ENCODE results near the gene SLC35G2.

The SLC35G2 gene

GRCh38 chr3:136842294-136842693 is 23.4 kb downstream of the SLC35G2 start:
- DNase-seq (ENCODE audit: insufficient read length, low spot score) (no peak), FAIRE-seq (no peak)
- TF ChIP-seq CTCF (IDR thresholded peaks at IDR 0.05; ENCODE audit: insufficient read depth, missing control alignments) = no peak

- no peak for TF ChIP-seq CTCF (IDR thresholded peaks at IDR 0.05; ENCODE audit: insufficient read depth, missing control alignments)
- no peak for DNase-seq (ENCODE audit: insufficient read length, low spot score)
- FAIRE-seq = no peak
These were observed 25.8 kb downstream of the SLC35G2 start for GRCh38 chr3:136844724-136845123.

GRCh38 chr3:136852180-136852579 is 33.3 kb downstream of the SLC35G2 start:
- DNase-seq (ENCODE audit: insufficient read length, low spot score) (no peak), FAIRE-seq (no peak)
- TF ChIP-seq CTCF (IDR thresholded peaks at IDR 0.05; ENCODE audit: insufficient read depth, missing control alignments) = no peak

- TF ChIP-seq CTCF (IDR thresholded peaks at IDR 0.05; ENCODE audit: insufficient read depth, missing control alignments) = no peak
- FAIRE-seq (no peak), DNase-seq (ENCODE audit: insufficient read length, low spot score) (no peak)
These were observed 37.7 kb downstream of the SLC35G2 start for GRCh38 chr3:136856665-136857064.

- TF ChIP-seq CTCF (IDR thresholded peaks at IDR 0.05; ENCODE audit: insufficient read depth, missing control alignments) = no peak
- FAIRE-seq (no peak), DNase-seq (ENCODE audit: insufficient read length, low spot score) (no peak)
These were observed 39.5 kb downstream of the SLC35G2 start for GRCh38 chr3:136858381-136858780.

- FAIRE-seq (no peak), DNase-seq (ENCODE audit: insufficient read length, low spot score) (no peak)
- no peak for TF ChIP-seq CTCF (IDR thresholded peaks at IDR 0.05; ENCODE audit: insufficient read depth, missing control alignments)
These were observed 41.6 kb downstream of the SLC35G2 start for GRCh38 chr3:136860541-136860940.

- peak; percentile 82 for DNase-seq (ENCODE audit: insufficient read length, low spot score)
- TF ChIP-seq CTCF (IDR thresholded peaks at IDR 0.05; ENCODE audit: insufficient read depth, missing control alignments) = no peak
- no peak for FAIRE-seq
These were observed 43.1 kb downstream of the SLC35G2 start, which contains the start of gene NCK1 for GRCh38 chr3:136861890-136862616. NCK1 (plus strand) TSS chr3:136862208; CDS start chr3:136928002, 65,794 bp downstream.

Data from D721Med (cell line).